Spinal cord (tissue), 10 donors: ENCODE measurements around the gene SIGLEC9. TPM values are rescaled to one million over a fixed set of nuclear protein-coding genes. Genes with fewer than 3 reads are reported as not detected.
"Not testable (repeated sequence)": the region's sequence is repeated elsewhere in the genome, so short reads cannot be mapped to it uniquely, and the experiment has no call there.

Source experiments
- DNase-seq, 6 donors: peaks; one replicate each; pipeline versions ENCODE4 v3.0.0 to v3.0.0-alpha.2; 2013 to 2015; ENCODE audit warnings: low spot score in 6 of 6, low read depth in 4 of 6
- H3K27ac ChIP-seq: one replicate; pipeline ENCODE4 v1.5.1; 2013; ENCODE audit warnings: low read depth, low read length, control low read depth
- H3K27me3 ChIP-seq: one replicate; pipeline ENCODE4 v1.6.1; 2013; ENCODE audit warnings: low read length; ENCODE audit not compliant: control insufficient read depth, insufficient read depth
- H3K36me3 ChIP-seq: one replicate; pipeline ENCODE4 v1.6.1; 2013; ENCODE audit warnings: low read length; ENCODE audit not compliant: control insufficient read depth, insufficient read depth
- H3K4me1 ChIP-seq: one replicate; pipeline ENCODE4 v1.6.1; 2013; ENCODE audit warnings: low read length; ENCODE audit not compliant: control insufficient read depth, insufficient read depth
- H3K4me3 ChIP-seq: one replicate; pipeline ENCODE4 v1.5.1; 2013; ENCODE audit warnings: low read depth, low read length, control low read depth
- H3K9me3 ChIP-seq: one replicate; pipeline ENCODE4 v1.6.1; 2013; ENCODE audit warnings: low read length; ENCODE audit not compliant: control insufficient read depth, insufficient read depth
- WGBS: methylation state at CpG from one replicate; pipeline ENCODE4 v1.1.5; 2013; ENCODE audit warnings: missing lambda C conversion rate; ENCODE audit not compliant: insufficient coverage; 5-methylcytosine and 5-hydroxymethylcytosine counted together
- polyA plus RNA-seq, 2 donors: library from polyadenylated mRNA; unstranded; fragments of 120-200 nt; gene quantifications; one replicate each; pipeline ENCODE4 v1.2.1, GENCODE V29; 2013; ENCODE audit not compliant: insufficient read length in 2 of 2
- total RNA-seq, 2 donors: library from RNA; depleted of rRNA in 1 of 2; stranded (reverse); fragments of 120-200 nt in 1 of 2; fragments of >200 nt in 1 of 2; gene quantifications; one replicate each; pipeline versions ENCODE4 v1.2.3 to v1.2.4, GENCODE V29; 2013 to 2014
- donor health status: healthy.

SIGLEC9 gene
- total and polyA plus RNA-seq, 4 donors: 1.2 to 2.2 (median 1.7) TPM

GRCh38 chr19:51140441-51140840, 15.7 kb downstream of the SIGLEC9 start:
- Histone ChIP-seq H3K4me3 (no peak overlapping the region), H3K36me3 (no peaks in the 10 kb centered on the region), H3K27me3 (no peaks in the 10 kb centered on the region), H3K27ac (no peak overlapping the region), H3K9me3 (no peaks in the 10 kb centered on the region), H3K4me1 (peaks cover 10% of the 10 kb centered on the region)
- no CpG with 5 or more reads among the region's 6 CpGs for WGBS
- DNase-seq: peak in 1 of 6 donors; percentile 49

GRCh38 chr19:51141181-51141580, 16.5 kb downstream of the SIGLEC9 start:
- 76% methylated on average over 5 of the region's 6 CpGs for WGBS
- DNase-seq: no peak
- Histone ChIP-seq H3K27me3 (no peaks in the 10 kb centered on the region), H3K27ac (no peak overlapping the region), H3K36me3 (no peaks in the 10 kb centered on the region), H3K4me1 (peaks cover 10% of the 10 kb centered on the region), H3K4me3 (no peak overlapping the region), H3K9me3 (no peaks in the 10 kb centered on the region)

- no peaks in the 10 kb centered on the region for H3K9me3 ChIP-seq
- H3K27ac ChIP-seq: peak within 1 kb of the TSS; percentile 15
- no peaks in the 10 kb centered on the region for H3K27me3 ChIP-seq
- DNase-seq: no peak
- H3K4me1 ChIP-seq: peaks cover 10% of the 10 kb centered on the region
- no peaks in the 10 kb centered on the region for H3K36me3 ChIP-seq
- no peak within 1 kb of the TSS for H3K4me3 ChIP-seq
- 75% methylated on average over 12 of the region's 14 CpGs for WGBS
Observed at GRCh38 chr19:51142119-51142518, 17.4 kb downstream of the SIGLEC9 start, which contains the start of gene SIGLEC7. TSS of gene SIGLEC7 (plus strand) at chr19:51142301. CDS start at chr19:51142370, 69 bp downstream.

GRCh38 chr19:51142809-51143475, 18.2 kb downstream of the SIGLEC9 start:
- H3K4me1 ChIP-seq, H3K9me3 ChIP-seq, H3K36me3 ChIP-seq, DNase-seq, H3K27ac ChIP-seq, H3K27me3 ChIP-seq, H3K4me3 ChIP-seq: not testable (repeated sequence)
- WGBS: 78% methylated on average over 4 of the region's 15 CpGs

GRCh38 chr19:51143486-51143885, 18.8 kb downstream of the SIGLEC9 start:
- no peaks in the 10 kb centered on the region for H3K9me3 ChIP-seq
- H3K4me1 ChIP-seq: peaks cover 8% of the 10 kb centered on the region
- DNase-seq: no peak
- no peaks in the 10 kb centered on the region for H3K27me3 ChIP-seq
- no peak overlapping the region for H3K27ac ChIP-seq
- no peak overlapping the region for H3K4me3 ChIP-seq
- H3K36me3 ChIP-seq: no peaks in the 10 kb centered on the region
- no CpG with 5 or more reads among the region's 5 CpGs for WGBS

GRCh38 chr19:51144482-51145045, 19.9 kb downstream of the SIGLEC9 start:
- Histone ChIP-seq H3K4me1 (peaks cover 8% of the 10 kb centered on the region), H3K36me3 (no peaks in the 10 kb centered on the region), H3K4me3 (no peak overlapping the region), H3K27ac (no peak overlapping the region), H3K9me3 (no peaks in the 10 kb centered on the region), H3K27me3 (no peaks in the 10 kb centered on the region)
- no peak for DNase-seq
- 87% methylated on average over 11 of the region's 11 CpGs for WGBS

- H3K9me3 ChIP-seq: no peaks in the 10 kb centered on the region
- no peak for DNase-seq
- H3K4me1 ChIP-seq: peaks cover 8% of the 10 kb centered on the region
- no peaks in the 10 kb centered on the region for H3K27me3 ChIP-seq
- H3K36me3 ChIP-seq: no peaks in the 10 kb centered on the region
- no peak overlapping the region for H3K4me3 ChIP-seq
- no peak overlapping the region for H3K27ac ChIP-seq
- no CpG with 5 or more reads among the region's 4 CpGs for WGBS
Observed at GRCh38 chr19:51145916-51146493, 21.3 kb downstream of the SIGLEC9 start.

GRCh38 chr19:51146751-51147150, 22.0 kb downstream of the SIGLEC9 start:
- Histone ChIP-seq H3K4me1 (peaks cover under 1% of the 10 kb centered on the region), H3K9me3 (no peaks in the 10 kb centered on the region), H3K27me3 (no peaks in the 10 kb centered on the region), H3K36me3 (no peaks in the 10 kb centered on the region), H3K27ac (no peak overlapping the region), H3K4me3 (no peak overlapping the region)
- no peak for DNase-seq
- WGBS: 80% methylated on average over 7 of the region's 7 CpGs

- WGBS: no CpG with 5 or more reads among the region's 1 CpG
- H3K9me3 ChIP-seq: no peaks in the 10 kb centered on the region
- H3K36me3 ChIP-seq: no peaks in the 10 kb centered on the region
- H3K27ac ChIP-seq: no peak overlapping the region
- H3K4me1 ChIP-seq: no peaks in the 10 kb centered on the region
- no peak overlapping the region for H3K4me3 ChIP-seq
- no peaks in the 10 kb centered on the region for H3K27me3 ChIP-seq
- DNase-seq: peak in 1 of 6 donors; percentile 2
Observed at GRCh38 chr19:51147663-51148062, 23.0 kb downstream of the SIGLEC9 start.

- Histone ChIP-seq H3K27me3 (no peaks in the 10 kb centered on the region), H3K4me3 (no peak overlapping the region), H3K27ac (no peak overlapping the region), H3K36me3 (no peaks in the 10 kb centered on the region), H3K4me1 (no peaks in the 10 kb centered on the region), H3K9me3 (no peaks in the 10 kb centered on the region)
- WGBS: no CpG with 5 or more reads among the region's 3 CpGs
- DNase-seq: peak in 1 of 6 donors; percentile 62
Observed at GRCh38 chr19:51148580-51148979, 23.9 kb downstream of the SIGLEC9 start.
